IMR-90 (cell line): ENCODE measurements around the gene FPR3. TPM values are rescaled to one million over a fixed set of nuclear protein-coding genes. Genes with fewer than 3 reads are reported as not detected.

Experiments used
- ATAC-seq: fragments of 200-7000 bp; cut with Tn5 transposase; 2 replicates; pipeline ENCODE4 v1.9.1; 2020; ENCODE audit warnings: low read depth, mild to moderate bottlenecking, moderate library complexity
- BruUV-seq: library from RNA; stranded (reverse); fragments of 400-500 nt; replicated peaks from 2 replicates; lab custom pipeline; 2021; lab: Mats Ljungman, UMichigan
- CTCF ChIA-PET: fragments of 300-600 bp; formaldehyde crosslinking; extraction: SDS; loops from one replicate; lab custom pipeline; 2021; ENCODE audit warnings: antibody characterized with exemption; lab: Yijun Ruan, JAX
- POLR2A ChIA-PET: fragments of 300-600 bp; sonication (Branson Sonifier 250); formaldehyde crosslinking; loops from one replicate; lab custom pipeline; 2022; ENCODE audit warnings: antibody characterized with exemption; ENCODE audit not compliant: unreplicated experiment; lab: Charles Lee
- DNase-seq: peaks from one replicate; pipeline ENCODE4 v3.0.0; 2013
- H2AFZ ChIP-seq: replicated peaks from 2 replicates; pipeline ENCODE3; 2013; ENCODE audit warnings: low read length, mild to moderate bottlenecking; ENCODE audit not compliant: poor library complexity
- H2AK5ac ChIP-seq: 2 replicates; pipeline ENCODE4 v1.6.1; 2013; ENCODE audit warnings: low read depth, low read length, inconsistent platforms
- H2AK9ac ChIP-seq: replicated peaks from 2 replicates; pipeline ENCODE3; 2013; ENCODE audit warnings: mild to moderate bottlenecking, low read depth, low read length, moderate library complexity; ENCODE audit not compliant: poor library complexity
- H2BK120ac ChIP-seq: 2 replicates; pipeline ENCODE4 v1.6.1; 2013; ENCODE audit warnings: low read depth, low read length, inconsistent platforms
- H2BK15ac ChIP-seq: 3 replicates; pipeline ENCODE4 v1.6.1; 2013; ENCODE audit warnings: low read depth, low read length, inconsistent platforms
- H2BK20ac ChIP-seq: 2 replicates; pipeline ENCODE4 v1.6.1; 2013; ENCODE audit warnings: low read depth, mild to moderate bottlenecking, inconsistent platforms, low read length, moderate library complexity
- H2BK5ac ChIP-seq: 2 replicates; pipeline ENCODE4 v1.6.1; 2013; ENCODE audit warnings: mild to moderate bottlenecking, low read depth, low read length, inconsistent platforms; ENCODE audit not compliant: poor library complexity, severe bottlenecking
- H3K14ac ChIP-seq: replicated peaks from 2 replicates; pipeline ENCODE4 v1.6.1; 2013; ENCODE audit warnings: low read depth, low read length, inconsistent platforms
- H3K18ac ChIP-seq: 2 replicates; pipeline ENCODE4 v1.6.1; 2013; ENCODE audit warnings: low read depth, low read length, control low read depth
- H3K23ac ChIP-seq: 2 replicates; pipeline ENCODE4 v1.6.1; 2013; ENCODE audit warnings: low read depth, low read length, inconsistent platforms
- H3K27ac ChIP-seq: 2 replicates; pipeline ENCODE4 v1.5.1; 2013; ENCODE audit warnings: mild to moderate bottlenecking, control low read depth, low read length; ENCODE audit not compliant: insufficient read depth
- H3K27me3 ChIP-seq: 2 replicates; pipeline ENCODE4 v1.6.1; 2013; ENCODE audit warnings: low read length; ENCODE audit not compliant: control insufficient read depth, insufficient read depth
- H3K36me3 ChIP-seq: 2 replicates; pipeline ENCODE4 v1.6.1; 2013; ENCODE audit warnings: low read length, mixed read lengths; ENCODE audit not compliant: control insufficient read depth, insufficient read depth
- H3K4ac ChIP-seq: 2 replicates; pipeline ENCODE4 v1.6.1; 2013; ENCODE audit warnings: low read depth, low read length, inconsistent platforms
- H3K4me1 ChIP-seq: 2 replicates; pipeline ENCODE4 v1.6.1; 2013; ENCODE audit warnings: low read length, mixed read lengths; ENCODE audit not compliant: control insufficient read depth, insufficient read depth
- H3K4me2 ChIP-seq: 2 replicates; pipeline ENCODE4 v1.6.1; 2013; ENCODE audit warnings: low read depth, mild to moderate bottlenecking, control low read depth, low read length, moderate library complexity
- H3K4me3 ChIP-seq: 2 replicates; pipeline ENCODE4 v1.5.1; 2013; ENCODE audit warnings: low read depth, mild to moderate bottlenecking, control low read depth, low read length, moderate library complexity; ENCODE audit not compliant: insufficient read depth
- H3K56ac ChIP-seq: 2 replicates; pipeline ENCODE4 v1.6.1; 2013; ENCODE audit warnings: low read length, inconsistent platforms; ENCODE audit not compliant: insufficient read depth; ENCODE audit errors: extremely low read depth
- H3K79me1 ChIP-seq, 2 experiments: 2 replicates each; pipeline ENCODE4 v1.6.1; 2013; ENCODE audit warnings: low read length in 2 of 2, inconsistent platforms in 1 of 2, low read depth in 1 of 2
- H3K9ac ChIP-seq: 2 replicates; pipeline ENCODE4 v1.6.1; 2013; ENCODE audit warnings: low read depth, low read length, control low read depth
- H3K9me1 ChIP-seq: 2 replicates; pipeline ENCODE4 v1.6.1; 2013; ENCODE audit warnings: low read length, inconsistent platforms; ENCODE audit not compliant: insufficient read depth
- H3K9me3 ChIP-seq: 2 replicates; pipeline ENCODE4 v1.6.1; 2013; ENCODE audit warnings: low read length; ENCODE audit not compliant: control insufficient read depth, insufficient read depth
- H4K20me1 ChIP-seq: 2 replicates; pipeline ENCODE4 v1.6.1; 2013; ENCODE audit warnings: low read length, inconsistent platforms; ENCODE audit not compliant: insufficient read depth
- H4K5ac ChIP-seq: 2 replicates; pipeline ENCODE4 v1.6.1; 2013; ENCODE audit warnings: mild to moderate bottlenecking, low read depth, low read length, control low read depth
- H4K8ac ChIP-seq, 2 experiments: 2 replicates each; pipeline ENCODE4 v1.6.1; 2013; ENCODE audit warnings: low read depth in 2 of 2, low read length in 2 of 2, control low read depth in 1 of 2, inconsistent platforms in 1 of 2
- H4K91ac ChIP-seq: 2 replicates; pipeline ENCODE4 v1.6.1; 2013; ENCODE audit warnings: low read depth, low read length, inconsistent platforms; ENCODE audit not compliant: insufficient read depth
- CHD1 ChIP-seq: IDR thresholded peaks from 2 replicates; pipeline ENCODE4 v1.6.1; 2012; ENCODE audit warnings: low read depth, low read length, improper control_type of control experiment
- MAFK ChIP-seq: IDR thresholded peaks from 2 replicates; pipeline ENCODE4 v1.6.1; 2012; ENCODE audit warnings: low read depth, low read length, improper control_type of control experiment
- NFE2L2 ChIP-seq: fragments of 150-350 bp; IDR thresholded peaks from 2 replicates; pipeline ENCODE4 v1.6.1; 2016; ENCODE audit warnings: low read depth, mild to moderate bottlenecking, low read length
- POLR2A ChIP-seq: IDR thresholded peaks from 2 replicates; pipeline ENCODE4 v1.6.1; 2012; ENCODE audit warnings: mild to moderate bottlenecking, low read depth, low read length
- RCOR1 ChIP-seq: IDR thresholded peaks from 2 replicates; pipeline ENCODE4 v1.6.1; 2012; ENCODE audit warnings: mild to moderate bottlenecking, low read length, improper control_type of control experiment; ENCODE audit not compliant: insufficient replicate concordance
- RFX5 ChIP-seq: IDR thresholded peaks from 2 replicates; pipeline ENCODE4 v1.8.0; 2012; ENCODE audit warnings: low read depth, mild to moderate bottlenecking, low read length, moderate library complexity
- WGBS, 2 experiments: methylation state at CpG; one replicate each; pipeline versions ENCODE4 v1.1.5 to v1.1.7; 2013; ENCODE audit warnings: missing lambda C conversion rate in 2 of 2; ENCODE audit not compliant: insufficient read length in 1 of 2; ENCODE audit errors: extremely low coverage in 2 of 2; 5-methylcytosine and 5-hydroxymethylcytosine counted together
- dilution Hi-C: fragments of 300-500 bp; cut with HindIII; formaldehyde crosslinking; loops from one replicate; pipeline ENCODE4 v1.14.3; 2018; ENCODE audit warnings: low sequenced_read_pairs; ENCODE audit not compliant: unreplicated experiment
- in situ Hi-C: fragments of 300-500 bp; cut with MboI; formaldehyde crosslinking; loops from 3 replicates; pipeline ENCODE4 v1.14.3; 2019; ENCODE audit warnings: low sequenced_read_pairs, inconsistent platforms, mixed read lengths
- intact Hi-C: fragments of 100-400 bp; cut with micrococcal nuclease; formaldehyde crosslinking; loops from 2 replicates; pipeline ENCODE4 v1.10.0; 2022
- polyA plus RNA-seq, 3 experiments: library from polyadenylated mRNA; depleted of rRNA; stranded (reverse); fragments of >200 nt; gene quantifications; 2 replicates each; pipeline ENCODE4 v1.2.3, GENCODE V29; 2012; ENCODE audit warnings: low replicate concordance in 1 of 3
- total RNA-seq: library from RNA; depleted of rRNA; stranded (reverse); fragments of >200 nt; gene quantifications from 2 replicates; pipeline ENCODE4 v1.2.3, GENCODE V29; 2012

The FPR3 gene
- total and polyA plus RNA-seq, 2 of the 4 experiments (the other 2 are of a cell fraction): not detected

GRCh38 chr19:51760697-51761356 lies 34.1 kb upstream of the FPR3 start, which contains the start of gene FPR2:
FPR2 (plus strand) TSS chr19:51761180; CDS start chr19:51768659, 7,479 bp downstream.
- Histone ChIP-seq H2BK120ac (no peak within 1 kb of the TSS), H4K20me1 (no peaks in the 10 kb centered on the region), H4K8ac (no peak within 1 kb of the TSS), H2AFZ (no peak within 1 kb of the TSS), H3K4me3 (no peak within 1 kb of the TSS), H4K5ac (no peak within 1 kb of the TSS), H3K9me3 (peaks cover 1% of the 10 kb centered on the region; the same call in 1 of the 2 replicates), H3K27me3 (no peaks in the 10 kb centered on the region), H3K27ac (no peak within 1 kb of the TSS), H3K9me1 (no peaks in the 10 kb centered on the region), H3K4me1 (no peaks in the 10 kb centered on the region), H2BK5ac (no peak within 1 kb of the TSS), H3K14ac (no peak within 1 kb of the TSS), H3K4ac (no peak within 1 kb of the TSS), H3K4me2 (no peak within 1 kb of the TSS), H3K9ac (no peak within 1 kb of the TSS), H3K79me1 (no peaks in the 10 kb centered on the region), H4K91ac (no peak within 1 kb of the TSS), H3K36me3 (no peaks in the 10 kb centered on the region), H2BK15ac (no peak within 1 kb of the TSS), H3K23ac (no peak within 1 kb of the TSS), H3K18ac (no peak within 1 kb of the TSS), H2AK9ac (no peak within 1 kb of the TSS), H2AK5ac (no peak within 1 kb of the TSS), H2BK20ac (no peak within 1 kb of the TSS), H3K56ac (no peak within 1 kb of the TSS)
- ChIA-PET POLR2A (no interaction called here), CTCF (no interaction called here)
- ATAC-seq: no peak
- intact Hi-C loops: no loop called here
- BruUV-seq: no TSS peak
- dilution Hi-C loops: no loop called here
- in situ Hi-C loops: no loop called here
- 83% methylated on average over 2 of the region's 8 CpGs; no CpG with 5 or more reads in 1 of the 2 experiments for WGBS, 2 experiments
- no peak for TF ChIP-seq RFX5
- TF ChIP-seq CHD1: no peak
- no peak for TF ChIP-seq MAFK
- TF ChIP-seq NFE2L2: no peak
- no peak for TF ChIP-seq POLR2A
- no peak for TF ChIP-seq RCOR1
- DNase-seq: no peak
